Nucleus accumbens (tissue), 56 donors: ENCODE data around the gene CUL9.
A peak's percentile ranks its signal among the peaks of the same experiment; 100 is the strongest.

Experiments used
- DNase-seq, 56 donors: peaks; one replicate each; lab custom pipeline; 2025; lab: John Stamatoyannopoulos, UW

The CUL9 gene

GRCh38 chr6:43192911-43193310 is 10.9 kb downstream of the CUL9 start:
- DNase-seq, result no peak

- no peak for DNase-seq
These were observed 11.9 kb downstream of the CUL9 start for GRCh38 chr6:43193929-43194328.

GRCh38 chr6:43196337-43196736 is 14.3 kb downstream of the CUL9 start:
- DNase-seq, result no peak

GRCh38 chr6:43199912-43200311 is 17.9 kb downstream of the CUL9 start:
- no peak for DNase-seq

GRCh38 chr6:43200541-43200940 is 18.5 kb downstream of the CUL9 start:
- no peak for DNase-seq

- DNase-seq, result no peak
These were observed 20.5 kb downstream of the CUL9 start for GRCh38 chr6:43202451-43202850.

GRCh38 chr6:43203029-43203717 is 21.2 kb downstream of the CUL9 start:
- no peak for DNase-seq

- DNase-seq, result no peak
These were observed 21.7 kb downstream of the CUL9 start for GRCh38 chr6:43203718-43204095.

- DNase-seq, result no peak
These were observed 22.5 kb downstream of the CUL9 start for GRCh38 chr6:43204271-43205105.

GRCh38 chr6:43205849-43206248 is 23.9 kb downstream of the CUL9 start:
- DNase-seq, result no peak

- no peak for DNase-seq
These were observed 25.3 kb downstream of the CUL9 start for GRCh38 chr6:43207286-43207685.

GRCh38 chr6:43211955-43212354 is 30.0 kb downstream of the CUL9 start:
- no peak for DNase-seq

GRCh38 chr6:43213431-43213830 is 31.4 kb downstream of the CUL9 start:
- no peak for DNase-seq

GRCh38 chr6:43215066-43215465 is 33.1 kb downstream of the CUL9 start:
- no peak for DNase-seq

- DNase-seq, result no peak
These were observed 34.2 kb downstream of the CUL9 start for GRCh38 chr6:43216200-43216599.

GRCh38 chr6:43217351-43217750 is 35.4 kb downstream of the CUL9 start:
- no peak for DNase-seq

GRCh38 chr6:43219119-43219518 is 37.1 kb downstream of the CUL9 start:
- DNase-seq, result peak in 1 of 56 donors; percentile 22

GRCh38 chr6:43219814-43220213 is 37.8 kb downstream of the CUL9 start:
- DNase-seq, result no peak

GRCh38 chr6:43220439-43220951 is 38.5 kb downstream of the CUL9 start:
- no peak for DNase-seq

- peak in 20 of 56 donors; percentile 7 to 56 (median 22) for DNase-seq
These were observed 39.3 kb downstream of the CUL9 start for GRCh38 chr6:43221046-43221972.
